Stimulated activated CD8-positive, alpha-beta memory T cell treated with anti-CD3 and anti-CD28 coated beads, Interleukin-4, amount 100 ng/mL, for 4 hours (primary cell): ENCODE measurements around the gene ITGA5.
A peak's percentile ranks its signal among the peaks of the same experiment; 100 is the strongest.

Source experiments
- DNase-seq, 2 donors: peaks; one replicate each; pipeline ENCODE4 v3.0.0-alpha.2; 2020; ENCODE audit warnings: low read depth in 2 of 2, low spot score in 1 of 2

ITGA5 gene

DNA sequence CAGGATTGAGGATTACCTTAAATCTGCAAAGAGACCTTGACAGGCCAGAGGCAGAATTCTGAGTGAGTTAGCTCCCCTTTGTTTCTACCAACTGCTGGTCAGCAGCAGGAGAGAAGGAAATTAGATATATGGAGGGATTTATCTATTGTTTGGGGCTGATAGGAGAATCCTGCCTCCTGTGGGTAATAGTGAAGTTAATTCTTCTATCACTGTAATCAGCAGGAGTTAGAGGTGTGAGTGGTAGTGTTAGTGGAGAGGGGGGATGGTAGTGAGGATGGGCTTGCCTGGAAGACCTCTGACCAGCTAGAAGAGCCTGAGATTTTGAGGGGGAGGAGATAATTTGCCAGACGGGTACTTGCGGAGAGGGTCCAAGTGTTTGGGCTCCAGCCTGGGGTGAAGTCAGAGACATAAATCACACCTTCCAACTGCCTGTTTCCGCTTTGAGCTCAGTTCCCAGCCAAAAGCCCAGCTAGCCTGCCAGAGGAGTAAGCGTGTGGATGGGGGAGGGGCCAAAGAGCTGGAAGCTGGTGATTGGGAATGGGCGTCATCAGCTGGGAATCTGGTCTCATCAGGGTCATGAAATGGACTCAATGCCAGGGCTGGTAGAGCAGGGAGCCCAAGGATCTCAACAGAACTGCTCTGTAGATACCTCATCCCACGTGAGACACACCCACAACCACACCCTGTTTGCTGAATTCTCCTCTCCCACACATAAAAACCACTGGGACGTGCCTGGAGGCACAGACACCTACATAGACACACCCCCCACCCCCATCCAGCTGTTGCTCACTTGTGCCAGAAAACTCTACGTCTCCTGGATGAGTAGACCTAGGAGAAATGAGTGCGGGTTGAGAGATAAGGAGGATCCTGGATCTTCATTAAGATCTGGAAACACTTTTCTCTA lies 13.1 kb upstream of the ITGA5 start:
- DNase-seq = no peak

GRCh38 chr12:54430471-54431069 lies 11.5 kb upstream of the ITGA5 start:
- no peak for DNase-seq

GRCh38 chr12:54429014-54429471 lies 10.0 kb upstream of the ITGA5 start:
- no peak for DNase-seq

DNA sequence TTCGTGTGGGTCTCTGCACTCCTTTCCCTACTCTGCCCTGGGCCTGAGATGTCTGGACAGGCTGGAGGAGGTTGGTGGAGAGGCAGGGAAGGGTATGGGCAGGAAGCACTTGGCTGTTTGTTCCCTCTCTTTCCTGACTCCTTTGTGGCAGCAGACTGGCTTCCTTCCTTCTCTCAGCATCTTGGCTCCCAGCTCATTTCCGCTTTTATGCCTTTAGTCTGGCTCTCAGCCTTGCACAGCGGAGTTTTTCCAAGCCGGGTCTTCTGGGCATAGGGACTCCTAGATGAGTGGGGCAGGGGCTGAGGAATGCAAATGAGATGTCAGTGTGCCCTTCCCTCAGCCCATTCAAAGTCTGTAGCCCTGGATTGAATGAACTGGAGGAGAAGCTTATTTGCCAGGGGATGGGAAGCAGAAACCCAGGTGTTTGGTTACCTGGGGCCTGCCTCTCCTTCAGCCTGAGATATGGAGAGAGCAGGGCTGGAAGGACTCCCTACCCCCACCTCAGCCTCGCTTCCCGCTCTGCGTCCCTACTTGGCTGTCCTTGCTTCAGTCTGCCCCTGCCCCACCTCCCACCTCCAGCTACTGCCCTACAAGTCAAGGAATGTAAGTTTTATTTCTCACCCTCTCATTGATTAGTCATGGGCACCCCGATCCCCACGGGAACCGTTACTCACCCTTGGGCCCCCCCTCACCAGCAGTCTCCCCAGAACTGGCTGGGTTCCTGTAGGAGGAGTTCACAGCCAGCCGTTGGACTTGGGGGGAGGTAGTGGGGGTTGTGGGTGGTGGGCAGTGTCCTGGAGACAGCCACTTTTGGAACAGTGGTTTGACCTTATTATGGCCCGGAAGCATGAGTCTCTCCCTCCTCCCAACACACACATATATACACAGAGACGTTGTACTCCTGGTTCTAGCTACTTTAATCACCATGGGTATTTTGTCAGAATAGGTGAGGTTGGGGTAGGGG lies 9.3 kb upstream of the ITGA5 start:
- no peak for DNase-seq

GRCh38 chr12:54427106-54427505 lies 8.0 kb upstream of the ITGA5 start:
- no peak for DNase-seq

DNA sequence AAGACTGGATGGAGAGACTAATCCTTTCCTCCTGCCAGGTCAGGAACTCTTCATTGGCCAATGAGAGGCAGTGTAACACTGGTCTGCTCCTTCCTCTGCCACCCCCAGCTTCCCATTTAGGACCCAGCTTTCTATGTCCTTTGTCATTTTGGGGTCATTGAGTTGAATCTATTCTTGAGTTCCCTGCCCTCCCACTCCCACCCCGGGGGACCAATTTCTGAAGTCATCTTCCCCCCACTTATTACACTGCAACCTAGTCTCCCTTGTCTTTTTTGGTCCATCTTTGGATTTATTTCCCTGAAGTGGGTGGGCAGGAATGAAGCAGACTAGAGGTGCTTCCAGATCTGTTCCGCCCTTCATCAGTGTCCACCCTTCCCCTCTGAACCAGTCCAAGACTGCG lies 7.6 kb upstream of the ITGA5 start:
- DNase-seq = no peak

DNA sequence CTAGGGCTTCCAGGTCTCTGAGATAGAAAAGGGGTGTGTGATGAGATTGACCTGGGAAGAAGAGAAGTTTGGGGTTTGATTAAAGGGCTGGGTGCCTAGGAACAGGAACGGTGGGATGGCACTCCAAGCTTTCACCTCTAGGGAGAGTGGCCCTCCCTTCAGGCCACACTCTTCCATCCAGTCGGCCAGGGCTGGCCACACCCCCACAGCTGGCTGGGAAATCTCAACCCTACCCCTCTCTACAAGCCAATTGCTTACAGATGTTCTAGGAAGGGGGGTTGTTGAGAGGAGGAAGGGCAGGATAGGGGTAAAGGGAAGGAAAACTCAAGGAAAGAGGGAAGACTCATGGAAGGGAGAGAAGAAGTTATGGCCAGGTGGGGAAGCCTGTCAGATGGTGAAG lies 6.6 kb upstream of the ITGA5 start:
- no peak for DNase-seq

DNA sequence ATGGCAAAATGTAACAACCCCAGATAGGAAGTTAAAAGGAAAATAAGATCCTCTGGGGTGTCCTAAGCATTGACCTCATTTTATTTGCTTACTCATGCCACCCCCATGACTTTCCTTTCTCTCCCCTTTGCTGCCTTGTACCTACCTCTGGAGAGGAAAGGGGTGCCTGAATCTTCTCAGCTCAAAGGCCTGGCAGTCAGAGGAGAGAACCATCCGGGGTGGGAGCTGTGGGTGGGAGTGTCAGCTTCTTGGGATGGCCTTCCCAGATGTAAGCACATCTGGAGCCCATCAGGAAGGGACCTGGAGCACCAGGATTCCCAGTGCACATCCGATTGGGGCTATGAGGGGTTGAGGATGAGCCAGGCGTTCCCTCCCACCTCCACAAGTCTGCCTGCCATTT lies 5.2 kb upstream of the ITGA5 start:
- no peak for DNase-seq

- DNase-seq = no peak
These were observed 4.7 kb upstream of the ITGA5 start for GRCh38 chr12:54423816-54424150.

- no peak for DNase-seq
These were observed 2.8 kb upstream of the ITGA5 start for GRCh38 chr12:54421879-54422250.

- no peak for DNase-seq
These were observed 2.3 kb upstream of the ITGA5 start for GRCh38 chr12:54421175-54421878.

- no peak for DNase-seq
These were observed 1.7 kb upstream of the ITGA5 start for GRCh38 chr12:54420766-54421144.

DNA sequence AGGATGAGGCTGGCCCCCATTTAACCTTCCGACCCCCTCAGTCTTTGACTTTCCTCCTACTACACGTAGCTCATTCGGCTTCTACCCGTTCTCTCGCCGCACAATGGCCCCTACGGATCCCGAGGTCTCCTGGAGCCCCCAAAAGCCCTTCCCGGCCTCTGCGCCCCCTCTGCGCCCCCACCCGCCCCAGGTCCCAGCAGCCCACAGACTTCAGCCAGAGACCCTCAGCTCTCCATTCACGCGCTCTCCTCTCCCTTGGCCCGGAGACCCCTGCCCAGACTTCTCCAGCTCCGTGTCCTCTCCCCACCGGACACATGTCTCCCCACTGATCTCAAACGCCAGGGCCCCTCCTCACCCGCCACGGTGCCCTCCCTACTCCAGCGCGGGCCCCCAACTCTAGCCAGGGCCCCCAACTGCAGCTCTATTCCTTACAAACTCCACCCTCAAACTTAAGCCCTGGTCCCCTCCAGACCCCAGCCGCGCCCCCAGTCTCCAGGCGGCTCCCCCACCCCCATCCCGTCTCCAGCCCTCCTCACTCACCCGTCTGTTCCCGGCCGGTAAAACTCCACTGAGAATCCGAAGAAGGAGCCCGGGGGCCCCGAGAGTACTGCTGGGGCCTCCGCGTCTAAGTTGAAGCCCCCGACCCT lies 502 bp downstream of the ITGA5 start:
- DNase-seq = no peak

DNA sequence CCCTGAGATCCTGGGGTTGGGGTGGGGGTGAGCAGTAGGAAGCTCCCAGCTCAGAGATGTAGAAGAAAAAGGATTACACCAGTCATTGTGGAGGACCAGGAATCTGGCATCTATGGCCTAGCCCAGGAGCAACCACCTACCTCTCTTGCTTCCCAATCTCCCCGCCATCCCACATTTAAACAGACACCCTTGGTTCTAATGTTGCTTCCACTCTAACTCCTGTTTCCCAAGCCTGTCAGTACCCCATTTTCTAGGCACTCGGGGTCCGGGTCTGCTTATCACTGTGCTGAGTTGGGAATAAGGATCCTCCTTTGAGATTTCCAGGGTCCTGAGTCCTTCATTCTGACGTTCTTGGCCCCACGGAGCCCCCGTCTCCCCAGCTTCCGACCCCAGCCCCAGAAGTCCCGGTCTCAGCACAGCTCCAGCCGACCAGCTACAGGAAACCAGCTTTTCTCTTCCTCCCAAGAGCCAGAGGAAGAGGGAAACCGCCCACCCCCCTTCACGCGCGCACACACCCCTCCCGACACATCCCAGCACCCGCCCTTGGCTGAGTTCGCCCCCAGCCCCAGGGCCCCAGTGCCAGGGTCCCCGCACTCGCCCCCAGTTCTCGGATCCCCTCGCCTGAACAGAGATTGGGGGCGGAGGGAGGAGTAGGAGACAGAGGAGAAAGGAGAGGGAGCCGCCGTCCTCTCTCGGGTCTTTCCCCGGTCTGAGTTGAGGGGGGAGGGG lies 1.2 kb downstream of the ITGA5 start:
- DNase-seq = no peak

DNA sequence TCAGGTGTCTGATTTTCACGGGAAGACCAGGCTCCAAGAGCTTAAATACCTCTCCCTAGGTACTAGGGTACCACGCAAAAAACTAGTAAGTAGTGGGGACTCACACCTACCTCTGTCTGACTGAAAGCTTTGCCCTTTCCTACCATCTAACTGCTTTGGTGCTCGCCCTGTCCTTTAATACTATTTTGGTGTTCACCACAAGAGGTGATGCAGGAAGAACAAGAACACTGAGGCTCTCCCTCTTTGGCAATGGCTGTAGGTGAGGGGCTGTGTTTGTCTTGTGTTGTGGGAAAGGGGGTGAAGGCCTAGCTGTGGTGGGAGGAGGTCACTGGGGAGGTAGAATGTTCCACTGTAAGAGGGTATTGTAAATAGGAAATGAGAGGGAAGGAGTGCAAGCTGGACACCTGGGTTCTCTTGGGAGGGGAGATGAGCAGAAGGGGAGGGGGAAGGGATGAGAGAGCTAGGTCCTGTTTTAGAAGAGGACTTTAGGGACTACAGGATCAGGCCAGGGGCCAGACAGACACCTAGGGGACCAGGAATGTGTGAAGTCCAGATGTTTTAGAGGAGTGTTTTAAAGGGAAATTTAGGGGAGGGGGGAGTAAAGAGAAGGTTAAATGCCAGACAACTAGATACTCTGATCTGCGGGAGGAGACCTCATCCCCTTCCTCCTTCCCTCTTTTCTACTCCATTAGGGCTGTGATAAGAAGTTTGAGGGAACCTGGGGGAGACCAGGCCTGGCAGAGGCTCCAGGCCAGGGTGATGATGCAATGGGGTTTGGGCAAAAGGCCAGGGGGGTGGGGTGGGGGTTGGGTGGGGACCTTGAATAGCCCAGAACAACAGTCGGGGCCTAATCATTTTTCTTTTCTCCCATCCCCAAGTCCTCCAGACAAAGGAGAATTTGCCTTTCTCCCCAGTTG lies 2.1 kb downstream of the ITGA5 start:
- DNase-seq = no peak

DNA sequence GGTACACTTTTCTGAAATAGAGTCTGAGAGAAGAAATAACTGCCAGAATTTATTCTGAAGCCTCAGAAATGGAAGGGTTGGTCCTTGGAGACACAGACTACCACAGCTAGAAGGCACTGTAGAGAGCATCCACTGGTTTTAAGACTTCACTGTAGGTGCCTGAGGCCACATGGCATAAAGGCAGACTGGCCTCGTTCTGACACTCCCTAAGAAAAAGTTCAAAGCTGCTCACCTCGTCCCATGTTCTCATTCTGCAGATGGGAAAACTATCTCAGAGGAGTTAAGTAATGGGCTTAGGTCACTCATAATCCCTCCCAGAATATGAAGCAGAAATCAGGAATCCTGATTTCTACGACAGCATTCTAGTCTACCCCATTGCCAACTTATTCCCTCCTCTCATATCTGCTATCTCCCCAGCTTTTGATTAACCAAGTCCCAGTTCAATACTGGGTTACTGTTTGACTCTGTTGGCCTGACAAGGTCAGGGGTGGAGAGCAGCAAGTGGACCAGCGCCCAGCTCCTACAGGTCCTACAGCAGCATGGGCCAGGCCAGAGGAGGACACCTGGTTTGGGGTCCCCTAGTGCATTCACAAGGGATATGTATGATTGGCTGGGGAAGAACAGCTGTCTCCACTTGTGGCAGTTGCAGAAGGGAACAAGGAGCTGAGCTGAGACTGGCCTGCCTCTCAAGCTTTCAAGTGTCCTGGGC lies 3.7 kb downstream of the ITGA5 start:
- DNase-seq = no peak

DNA sequence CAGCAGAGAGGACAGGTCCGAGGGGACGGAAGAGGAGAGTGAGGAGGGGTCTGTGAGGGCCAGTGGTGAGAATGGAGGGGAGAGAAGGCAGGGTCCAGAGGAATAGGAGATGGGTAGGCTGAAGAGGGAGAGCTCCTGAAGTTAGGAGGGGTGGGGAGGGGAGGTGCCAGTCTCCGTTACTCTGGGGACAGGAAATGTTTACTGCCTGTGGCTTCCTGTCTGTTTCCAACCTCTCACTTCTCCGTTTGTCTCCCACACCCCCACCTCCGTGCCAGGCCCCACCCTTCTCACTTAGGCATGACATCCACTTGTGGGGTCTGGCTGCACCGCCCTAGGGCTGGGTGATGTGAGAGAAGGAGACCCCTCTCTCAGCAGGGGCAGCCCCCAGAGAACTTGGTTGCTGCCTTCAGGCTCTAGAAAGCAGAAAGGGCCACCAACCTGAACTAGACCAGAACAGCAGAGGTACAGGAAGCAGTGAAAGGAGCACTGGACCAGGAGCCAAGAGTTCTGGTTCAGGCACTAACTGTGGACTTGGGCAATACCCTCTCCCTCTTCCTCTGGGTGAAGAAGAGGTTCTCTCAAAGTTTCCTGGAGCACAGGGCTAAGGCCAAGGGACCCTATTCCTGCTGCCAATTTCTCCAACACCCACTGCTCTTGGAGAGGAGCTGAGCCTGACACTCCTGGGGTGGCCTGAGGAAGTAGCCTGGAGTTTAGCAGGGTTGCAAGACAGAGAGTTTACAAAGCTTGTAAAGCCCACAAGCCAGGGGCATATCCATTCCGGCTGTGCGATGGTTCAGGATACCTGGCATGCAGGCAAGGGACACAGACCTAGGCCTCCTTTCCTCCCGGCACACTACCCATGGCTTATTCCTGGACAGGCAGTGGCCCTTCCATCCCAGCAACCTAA lies 5.5 kb downstream of the ITGA5 start:
- peak; percentile 47 to 69 for DNase-seq
